ENCODE measurements around the gene MPEG1.

- TF ChIP-seq CTCF (IDR thresholded peaks at IDR 0.05; ENCODE audit: low read depth, low read length, poor library complexity, severe bottlenecking) (no peak), EZH2phosphoT487 (IDR thresholded peaks at IDR 0.05; ENCODE audit: borderline replicate concordance, low read length) (no peak)
These were observed 14.7 kb downstream of the MPEG1 start for GRCh38 chr11:59197991-59198390.

Measured in DOHH2 (cell line).